HEK293 (cell line): Measurements from ENCODE around the gene TIPRL.
A peak's percentile ranks its signal among the peaks of the same experiment; 100 is the strongest.

Source experiments
- CTCF ChIA-PET: fragments of 350-600 bp; formaldehyde crosslinking; extraction: SDS; loops from one replicate; lab custom pipeline; 2021; ENCODE audit warnings: antibody characterized with exemption; lab: Yijun Ruan, JAX
- POLR2A ChIA-PET: fragments of 300-600 bp; formaldehyde crosslinking; extraction: SDS; loops from one replicate; lab custom pipeline; 2020; ENCODE audit warnings: antibody characterized with exemption, inconsistent platforms; lab: Yijun Ruan, JAX
- H3K27ac ChIP-seq: fragments of 200-500 bp; sonication (Bioruptor generic); 2 replicates; pipeline ENCODE4 v1.5.1; 2014; ENCODE audit warnings: low read depth, low read length, control low read depth, inconsistent platforms; ENCODE audit errors: extremely low read depth
- H3K36me3 ChIP-seq, 2 experiments: fragments of 200-500 bp in 1 of 2; sonication (Bioruptor generic) in 1 of 2; 1 replicate in 1 of 2; 2 replicates in 1 of 2; pipeline ENCODE4 v1.5.1; 2014 to 2017; ENCODE audit warnings: inconsistent platforms in 2 of 2, low read length in 2 of 2; ENCODE audit not compliant: control insufficient read depth in 2 of 2, insufficient read depth in 1 of 2
- H3K4me1 ChIP-seq: fragments of 200-500 bp; sonication (Bioruptor generic); 2 replicates; pipeline ENCODE4 v1.5.1; 2014; ENCODE audit warnings: mild to moderate bottlenecking, low read length, inconsistent platforms; ENCODE audit not compliant: control insufficient read depth, insufficient read depth
- H3K4me3 ChIP-seq: 2 replicates; pipeline ENCODE4 v1.5.1; 2011; ENCODE audit warnings: low read depth, mild to moderate bottlenecking, control low read depth, low read length, moderate library complexity
- H3K9me3 ChIP-seq: fragments of 200-500 bp; sonication (Bioruptor generic); 2 replicates; pipeline ENCODE4 v1.5.1; 2014; ENCODE audit warnings: low read depth, low read length, inconsistent platforms; ENCODE audit not compliant: control insufficient read depth, insufficient read depth
- ATF2 ChIP-seq: fragments of 450-650 bp; formaldehyde crosslinking; IDR thresholded peaks from 2 replicates; pipeline ENCODE4 v1.5.1; 2016; ENCODE audit warnings: missing biosample characterization, missing genetic modification characterization, low read depth
- EGR2 ChIP-seq: fragments of 450-650 bp; formaldehyde crosslinking; IDR thresholded peaks from 2 replicates; pipeline ENCODE4 v1.5.1; 2016; ENCODE audit warnings: low read depth, missing biosample characterization, missing genetic modification characterization
- GLI4 ChIP-seq: fragments of 450-650 bp; formaldehyde crosslinking; IDR thresholded peaks from 2 replicates; pipeline ENCODE4 v1.5.1; 2016; ENCODE audit warnings: missing biosample characterization, missing genetic modification characterization
- KLF9 ChIP-seq: fragments of 450-650 bp; formaldehyde crosslinking; IDR thresholded peaks from 2 replicates; pipeline ENCODE4 v1.5.1; 2016; ENCODE audit warnings: missing biosample characterization, missing genetic modification characterization, low read depth
- SCRT1 ChIP-seq: fragments of 450-650 bp; formaldehyde crosslinking; IDR thresholded peaks from 2 replicates; pipeline ENCODE4 v1.5.1; 2016; ENCODE audit warnings: missing biosample characterization, missing genetic modification characterization, borderline replicate concordance
- SP2 ChIP-seq: fragments of 450-650 bp; formaldehyde crosslinking; IDR thresholded peaks from 2 replicates; pipeline ENCODE4 v1.5.1; 2016; ENCODE audit warnings: missing biosample characterization, missing genetic modification characterization
- YY1 ChIP-seq: fragments of 450-650 bp; formaldehyde crosslinking; IDR thresholded peaks from 2 replicates; pipeline ENCODE4 v1.5.1; 2018; ENCODE audit warnings: missing biosample characterization, missing genetic modification characterization
- ZBTB48 ChIP-seq: fragments of 450-650 bp; formaldehyde crosslinking; IDR thresholded peaks from 2 replicates; pipeline ENCODE4 v1.5.1; 2016; ENCODE audit warnings: missing biosample characterization, missing genetic modification characterization
- ZNF174 ChIP-seq: fragments of 450-650 bp; formaldehyde crosslinking; IDR thresholded peaks from 2 replicates; pipeline ENCODE4 v1.5.0; 2017; ENCODE audit warnings: missing biosample characterization, mild to moderate bottlenecking, missing genetic modification characterization
- ZNF24 ChIP-seq: fragments of 450-650 bp; formaldehyde crosslinking; IDR thresholded peaks from 2 replicates; pipeline ENCODE4 v1.5.1; 2016; ENCODE audit warnings: missing biosample characterization, missing genetic modification characterization
- ZNF292 ChIP-seq: fragments of 450-650 bp; formaldehyde crosslinking; IDR thresholded peaks from 2 replicates; pipeline ENCODE4 v1.5.1; 2016; ENCODE audit warnings: low read depth, missing biosample characterization, missing genetic modification characterization, borderline replicate concordance
- ZNF350 ChIP-seq: fragments of 450-650 bp; formaldehyde crosslinking; IDR thresholded peaks from 2 replicates; pipeline ENCODE4 v1.5.0; 2017; ENCODE audit warnings: missing biosample characterization, mild to moderate bottlenecking, missing genetic modification characterization
- ZNF37A ChIP-seq: fragments of 450-650 bp; IDR thresholded peaks from 2 replicates; pipeline ENCODE4 v1.5.1; 2018; ENCODE audit warnings: missing biosample characterization, missing genetic modification characterization
- ZNF423 ChIP-seq: fragments of 450-650 bp; formaldehyde crosslinking; IDR thresholded peaks from 2 replicates; pipeline ENCODE4 v1.5.1; 2016; ENCODE audit warnings: missing biosample characterization, missing genetic modification characterization
- ZNF513 ChIP-seq: fragments of 450-650 bp; IDR thresholded peaks from 2 replicates; pipeline ENCODE4 v1.5.1; 2018; ENCODE audit warnings: missing biosample characterization, missing genetic modification characterization
- ZNF624 ChIP-seq: fragments of 450-650 bp; formaldehyde crosslinking; IDR thresholded peaks from 2 replicates; pipeline ENCODE4 v1.5.1; 2017; ENCODE audit warnings: missing biosample characterization, missing genetic modification characterization
- ZNF837 ChIP-seq: fragments of 450-650 bp; formaldehyde crosslinking; IDR thresholded peaks from 2 replicates; pipeline ENCODE4 v1.5.1; 2016; ENCODE audit warnings: missing biosample characterization, missing genetic modification characterization
- ZSCAN23 ChIP-seq: fragments of 450-650 bp; formaldehyde crosslinking; IDR thresholded peaks from 2 replicates; pipeline ENCODE4 v1.5.1; 2016; ENCODE audit warnings: missing biosample characterization, missing genetic modification characterization
- TF ChIP-seq, protein P1 (sequence below): fragments of 450-650 bp; formaldehyde crosslinking; conservative IDR thresholded peaks from 2 replicates; pipeline ENCODE4 v1.5.1; 2016; ENCODE audit warnings: low read depth, missing biosample characterization, missing genetic modification characterization
- TF ChIP-seq, protein P2 (sequence below): fragments of 450-650 bp; formaldehyde crosslinking; IDR thresholded peaks from 2 replicates; pipeline ENCODE4 v1.5.1; 2016; ENCODE audit warnings: missing biosample characterization, missing genetic modification characterization, borderline replicate concordance
- TF ChIP-seq, protein P3 (sequence below): fragments of 450-650 bp; formaldehyde crosslinking; IDR thresholded peaks from 2 replicates; pipeline ENCODE4 v1.5.1; 2016; ENCODE audit warnings: missing biosample characterization, missing genetic modification characterization

Gene TIPRL

DNA sequence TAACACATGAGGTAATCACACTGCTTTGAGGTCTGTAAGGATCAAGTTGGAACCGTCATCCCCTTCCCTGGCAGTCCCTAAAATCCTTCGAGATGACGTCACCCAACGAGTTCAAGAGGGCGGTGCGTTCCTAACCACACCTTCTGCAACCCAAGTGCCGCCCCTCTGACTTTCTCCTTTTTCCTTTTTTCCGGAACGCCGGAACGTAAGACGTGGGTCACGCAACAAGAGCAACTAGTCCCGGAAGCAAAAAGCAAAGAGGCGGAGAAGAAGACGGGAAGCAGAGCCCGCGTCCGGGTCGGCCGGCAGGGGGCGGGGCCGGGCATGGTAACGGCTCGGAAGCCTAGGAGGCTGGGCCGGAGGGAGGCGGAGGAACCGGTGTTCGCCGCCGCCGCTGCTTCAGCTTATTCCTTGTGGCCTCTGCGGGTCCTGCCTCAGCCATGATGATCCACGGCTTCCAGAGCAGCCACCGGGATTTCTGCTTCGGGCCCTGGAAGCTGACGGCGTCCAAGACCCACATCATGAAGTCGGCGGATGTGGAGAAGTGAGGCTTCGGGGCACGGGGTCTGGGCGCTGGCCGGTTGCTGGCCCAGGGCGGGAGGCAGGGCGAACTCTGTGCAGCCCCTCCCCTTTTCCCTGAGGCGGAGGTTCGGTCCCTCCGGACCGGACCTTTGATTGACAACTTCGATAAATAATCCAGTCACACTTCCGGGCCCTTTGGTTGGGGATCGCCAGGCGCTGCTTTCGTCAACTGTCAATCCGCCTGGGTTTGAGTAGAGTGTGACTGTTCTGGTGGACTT is at the start of gene TIPRL:
Gene TIPRL, plus strand, starts transcription at position 325 of the 800 bp plus-strand sequence. Its CDS starts 116 bp downstream, at position 441.
- ChIA-PET CTCF (interaction anchor here (0.6 to 1.0 kb wide), 3 partner anchors 19 to 1372 kb away, joined by 3 to 4 read pairs (median 4); no protein-coding TSS in a partner anchor), POLR2A (interaction anchor here (1.7 kb wide), 1 partner anchor 48 kb away, joined by 4 read pairs; no protein-coding TSS in a partner anchor)
- Histone ChIP-seq H3K36me3 (peaks cover 0 to under 1% of the 10 kb centered on the region in 2 experiments; a peak in 1 of 3 replicates), H3K4me3 (peak within 1 kb of the TSS; percentile 93), H3K4me1 (peaks cover 9% of the 10 kb centered on the region), H3K9me3 (no peaks in the 10 kb centered on the region), H3K27ac (peak within 1 kb of the TSS; percentile 87)
- no peak for TF ChIP-seq ZNF174
- TF ChIP-seq, protein P1, sequence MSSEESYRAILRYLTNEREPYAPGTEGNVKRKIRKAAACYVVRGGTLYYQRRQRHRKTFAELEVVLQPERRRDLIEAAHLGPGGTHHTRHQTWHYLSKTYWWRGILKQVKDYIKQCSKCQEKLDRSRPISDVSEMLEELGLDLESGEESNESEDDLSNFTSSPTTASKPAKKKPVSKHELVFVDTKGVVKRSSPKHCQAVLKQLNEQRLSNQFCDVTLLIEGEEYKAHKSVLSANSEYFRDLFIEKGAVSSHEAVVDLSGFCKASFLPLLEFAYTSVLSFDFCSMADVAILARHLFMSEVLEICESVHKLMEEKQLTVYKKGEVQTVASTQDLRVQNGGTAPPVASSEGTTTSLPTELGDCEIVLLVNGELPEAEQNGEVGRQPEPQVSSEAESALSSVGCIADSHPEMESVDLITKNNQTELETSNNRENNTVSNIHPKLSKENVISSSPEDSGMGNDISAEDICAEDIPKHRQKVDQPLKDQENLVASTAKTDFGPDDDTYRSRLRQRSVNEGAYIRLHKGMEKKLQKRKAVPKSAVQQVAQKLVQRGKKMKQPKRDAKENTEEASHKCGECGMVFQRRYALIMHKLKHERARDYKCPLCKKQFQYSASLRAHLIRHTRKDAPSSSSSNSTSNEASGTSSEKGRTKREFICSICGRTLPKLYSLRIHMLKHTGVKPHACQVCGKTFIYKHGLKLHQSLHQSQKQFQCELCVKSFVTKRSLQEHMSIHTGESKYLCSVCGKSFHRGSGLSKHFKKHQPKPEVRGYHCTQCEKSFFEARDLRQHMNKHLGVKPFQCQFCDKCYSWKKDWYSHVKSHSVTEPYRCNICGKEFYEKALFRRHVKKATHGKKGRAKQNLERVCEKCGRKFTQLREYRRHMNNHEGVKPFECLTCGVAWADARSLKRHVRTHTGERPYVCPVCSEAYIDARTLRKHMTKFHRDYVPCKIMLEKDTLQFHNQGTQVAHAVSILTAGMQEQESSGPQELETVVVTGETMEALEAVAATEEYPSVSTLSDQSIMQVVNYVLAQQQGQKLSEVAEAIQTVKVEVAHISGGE (tag by site-specific recombination), result peak; percentile 95
- TF ChIP-seq SP2 (tag by site-specific recombination), result peak; percentile 93
- peak; percentile 100 for TF ChIP-seq ATF2 (tag by site-specific recombination)
- peak; percentile 65; the same call in 1 of the 2 replicates for TF ChIP-seq ZSCAN23 (tag by site-specific recombination)
- TF ChIP-seq ZNF292 (tag by site-specific recombination), result no peak
- peak; percentile 21; the same call in 1 of the 2 replicates for TF ChIP-seq ZNF423 (tag by site-specific recombination)
- TF ChIP-seq ZNF513 (tag by site-specific recombination), result no peak
- no peak for TF ChIP-seq GLI4 (tag by site-specific recombination)
- TF ChIP-seq YY1, result peak; percentile 40; the same call in 1 of the 2 replicates
- TF ChIP-seq KLF9 (tag by site-specific recombination), result peak; percentile 94
- TF ChIP-seq ZNF837, result no peak
- no peak for TF ChIP-seq ZNF37A (tag by site-specific recombination)
- TF ChIP-seq ZNF24, result peak; percentile 90; the same call in 1 of the 2 replicates
- TF ChIP-seq ZNF350 (tag by site-specific recombination), result no peak
- TF ChIP-seq, protein P2, sequence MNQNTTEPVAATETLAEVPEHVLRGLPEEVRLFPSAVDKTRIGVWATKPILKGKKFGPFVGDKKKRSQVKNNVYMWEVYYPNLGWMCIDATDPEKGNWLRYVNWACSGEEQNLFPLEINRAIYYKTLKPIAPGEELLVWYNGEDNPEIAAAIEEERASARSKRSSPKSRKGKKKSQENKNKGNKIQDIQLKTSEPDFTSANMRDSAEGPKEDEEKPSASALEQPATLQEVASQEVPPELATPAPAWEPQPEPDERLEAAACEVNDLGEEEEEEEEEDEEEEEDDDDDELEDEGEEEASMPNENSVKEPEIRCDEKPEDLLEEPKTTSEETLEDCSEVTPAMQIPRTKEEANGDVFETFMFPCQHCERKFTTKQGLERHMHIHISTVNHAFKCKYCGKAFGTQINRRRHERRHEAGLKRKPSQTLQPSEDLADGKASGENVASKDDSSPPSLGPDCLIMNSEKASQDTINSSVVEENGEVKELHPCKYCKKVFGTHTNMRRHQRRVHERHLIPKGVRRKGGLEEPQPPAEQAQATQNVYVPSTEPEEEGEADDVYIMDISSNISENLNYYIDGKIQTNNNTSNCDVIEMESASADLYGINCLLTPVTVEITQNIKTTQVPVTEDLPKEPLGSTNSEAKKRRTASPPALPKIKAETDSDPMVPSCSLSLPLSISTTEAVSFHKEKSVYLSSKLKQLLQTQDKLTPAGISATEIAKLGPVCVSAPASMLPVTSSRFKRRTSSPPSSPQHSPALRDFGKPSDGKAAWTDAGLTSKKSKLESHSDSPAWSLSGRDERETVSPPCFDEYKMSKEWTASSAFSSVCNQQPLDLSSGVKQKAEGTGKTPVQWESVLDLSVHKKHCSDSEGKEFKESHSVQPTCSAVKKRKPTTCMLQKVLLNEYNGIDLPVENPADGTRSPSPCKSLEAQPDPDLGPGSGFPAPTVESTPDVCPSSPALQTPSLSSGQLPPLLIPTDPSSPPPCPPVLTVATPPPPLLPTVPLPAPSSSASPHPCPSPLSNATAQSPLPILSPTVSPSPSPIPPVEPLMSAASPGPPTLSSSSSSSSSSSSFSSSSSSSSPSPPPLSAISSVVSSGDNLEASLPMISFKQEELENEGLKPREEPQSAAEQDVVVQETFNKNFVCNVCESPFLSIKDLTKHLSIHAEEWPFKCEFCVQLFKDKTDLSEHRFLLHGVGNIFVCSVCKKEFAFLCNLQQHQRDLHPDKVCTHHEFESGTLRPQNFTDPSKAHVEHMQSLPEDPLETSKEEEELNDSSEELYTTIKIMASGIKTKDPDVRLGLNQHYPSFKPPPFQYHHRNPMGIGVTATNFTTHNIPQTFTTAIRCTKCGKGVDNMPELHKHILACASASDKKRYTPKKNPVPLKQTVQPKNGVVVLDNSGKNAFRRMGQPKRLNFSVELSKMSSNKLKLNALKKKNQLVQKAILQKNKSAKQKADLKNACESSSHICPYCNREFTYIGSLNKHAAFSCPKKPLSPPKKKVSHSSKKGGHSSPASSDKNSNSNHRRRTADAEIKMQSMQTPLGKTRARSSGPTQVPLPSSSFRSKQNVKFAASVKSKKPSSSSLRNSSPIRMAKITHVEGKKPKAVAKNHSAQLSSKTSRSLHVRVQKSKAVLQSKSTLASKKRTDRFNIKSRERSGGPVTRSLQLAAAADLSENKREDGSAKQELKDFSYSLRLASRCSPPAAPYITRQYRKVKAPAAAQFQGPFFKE (tag by site-specific recombination), result no peak
- peak; percentile 92 for TF ChIP-seq SCRT1 (tag by site-specific recombination)
- peak; percentile 94 for TF ChIP-seq ZBTB48
- TF ChIP-seq ZNF624 (tag by site-specific recombination), result no peak
- TF ChIP-seq, protein P3, sequence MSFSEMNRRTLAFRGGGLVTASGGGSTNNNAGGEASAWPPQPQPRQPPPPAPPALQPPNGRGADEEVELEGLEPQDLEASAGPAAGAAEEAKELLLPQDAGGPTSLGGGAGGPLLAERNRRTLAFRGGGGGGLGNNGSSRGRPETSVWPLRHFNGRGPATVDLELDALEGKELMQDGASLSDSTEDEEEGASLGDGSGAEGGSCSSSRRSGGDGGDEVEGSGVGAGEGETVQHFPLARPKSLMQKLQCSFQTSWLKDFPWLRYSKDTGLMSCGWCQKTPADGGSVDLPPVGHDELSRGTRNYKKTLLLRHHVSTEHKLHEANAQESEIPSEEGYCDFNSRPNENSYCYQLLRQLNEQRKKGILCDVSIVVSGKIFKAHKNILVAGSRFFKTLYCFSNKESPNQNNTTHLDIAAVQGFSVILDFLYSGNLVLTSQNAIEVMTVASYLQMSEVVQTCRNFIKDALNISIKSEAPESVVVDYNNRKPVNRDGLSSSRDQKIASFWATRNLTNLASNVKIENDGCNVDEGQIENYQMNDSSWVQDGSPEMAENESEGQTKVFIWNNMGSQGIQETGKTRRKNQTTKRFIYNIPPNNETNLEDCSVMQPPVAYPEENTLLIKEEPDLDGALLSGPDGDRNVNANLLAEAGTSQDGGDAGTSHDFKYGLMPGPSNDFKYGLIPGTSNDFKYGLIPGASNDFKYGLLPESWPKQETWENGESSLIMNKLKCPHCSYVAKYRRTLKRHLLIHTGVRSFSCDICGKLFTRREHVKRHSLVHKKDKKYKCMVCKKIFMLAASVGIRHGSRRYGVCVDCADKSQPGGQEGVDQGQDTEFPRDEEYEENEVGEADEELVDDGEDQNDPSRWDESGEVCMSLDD (tag by site-specific recombination), result no peak
- TF ChIP-seq EGR2, result no peak
